SJSA1 (cell line): Measurements from ENCODE around the gene PHACTR1. TPM values are rescaled to one million over a fixed set of nuclear protein-coding genes. Genes with fewer than 3 reads are reported as not detected.
A peak's percentile ranks its signal among the peaks of the same experiment; 100 is the strongest.
"Not testable (repeated sequence)": the region's sequence is repeated elsewhere in the genome, so short reads cannot be mapped to it uniquely, and the experiment has no call there.

ENCODE experiments used
- DNase-seq, 2 experiments: peaks; one replicate each; pipeline ENCODE4 v3.0.0-alpha.2; 2015 to 2020; ENCODE audit warnings: low spot score in 2 of 2, low read depth in 1 of 2
- H3K27ac ChIP-seq: fragments of 250-450 bp; sonication (Bioruptor Pico); 2 replicates; pipeline ENCODE4 v1.5.1; 2020; ENCODE audit warnings: mild to moderate bottlenecking, moderate library complexity
- H3K27me3 ChIP-seq: fragments of 250-450 bp; sonication (Bioruptor Pico); replicated peaks from 2 replicates; pipeline ENCODE4 v1.5.1; 2020; ENCODE audit warnings: mild to moderate bottlenecking, moderate library complexity
- H3K36me3 ChIP-seq: fragments of 250-450 bp; sonication (Bioruptor Pico); 2 replicates; pipeline ENCODE4 v1.5.1; 2020; ENCODE audit warnings: mild to moderate bottlenecking
- H3K4me1 ChIP-seq: fragments of 250-450 bp; sonication (Bioruptor Pico); replicated peaks from 2 replicates; pipeline ENCODE4 v1.6.1; 2021; ENCODE audit warnings: mild to moderate bottlenecking
- H3K4me3 ChIP-seq: fragments of 250-450 bp; sonication (Bioruptor Pico); 2 replicates; pipeline ENCODE4 v1.5.1; 2020; ENCODE audit warnings: mild to moderate bottlenecking
- H3K9me3 ChIP-seq: fragments of 250-450 bp; sonication (Bioruptor Pico); replicated peaks from 2 replicates; pipeline ENCODE4 v1.5.1; 2020; ENCODE audit warnings: mild to moderate bottlenecking
- total RNA-seq: library from RNA; depleted of rRNA; stranded (reverse); fragments of >200 nt; shearing (Covaris generic); gene quantifications from 2 replicates; pipeline ENCODE4 v1.2.3, GENCODE V29; 2014

Gene PHACTR1
- total RNA-seq, 1 experiment from 2014 or later, result 0.37 TPM

- DNase-seq, result no peak
- peaks cover 2% of the 10 kb centered on the region for H3K4me1 ChIP-seq
- no peaks in the 10 kb centered on the region for H3K9me3 ChIP-seq
- H3K27me3 ChIP-seq, result no peaks in the 10 kb centered on the region
- no peak overlapping the region for H3K4me3 ChIP-seq
- H3K27ac ChIP-seq, result no peak overlapping the region
- H3K36me3 ChIP-seq, result peaks cover 50% of the 10 kb centered on the region
Observed at GRCh38 chr6:13308332-13308731, 591.8 kb downstream of the PHACTR1 start.

GRCh38 chr6:13311155-13311554 is 594.6 kb downstream of the PHACTR1 start:
- Histone ChIP-seq H3K9me3 (no peaks in the 10 kb centered on the region), H3K36me3 (peaks cover 60% of the 10 kb centered on the region), H3K27me3 (no peaks in the 10 kb centered on the region), H3K27ac (no peak overlapping the region), H3K4me3 (no peak overlapping the region), H3K4me1 (no peaks in the 10 kb centered on the region)
- no peak for DNase-seq

GRCh38 chr6:13314806-13315205 is 598.2 kb downstream of the PHACTR1 start:
- H3K27me3 ChIP-seq, result no peaks in the 10 kb centered on the region
- no peak overlapping the region for H3K27ac ChIP-seq
- H3K36me3 ChIP-seq, result peaks cover 69% of the 10 kb centered on the region
- H3K4me1 ChIP-seq, result no peaks in the 10 kb centered on the region
- H3K9me3 ChIP-seq, result no peaks in the 10 kb centered on the region
- no peak overlapping the region for H3K4me3 ChIP-seq
- no peak for DNase-seq

- no peaks in the 10 kb centered on the region for H3K9me3 ChIP-seq
- H3K4me1 ChIP-seq, result no peaks in the 10 kb centered on the region
- no peak overlapping the region for H3K27ac ChIP-seq
- H3K4me3 ChIP-seq, result no peak overlapping the region
- H3K36me3 ChIP-seq, result peaks cover 76% of the 10 kb centered on the region
- DNase-seq, result no peak
- H3K27me3 ChIP-seq, result no peaks in the 10 kb centered on the region
Observed at GRCh38 chr6:13315896-13316295, 599.3 kb downstream of the PHACTR1 start.

GRCh38 chr6:13318821-13319220 is 602.3 kb downstream of the PHACTR1 start:
- no peaks in the 10 kb centered on the region for H3K4me1 ChIP-seq
- no peak for DNase-seq
- H3K36me3 ChIP-seq, result peaks cover 78% of the 10 kb centered on the region
- no peak overlapping the region for H3K27ac ChIP-seq
- H3K27me3 ChIP-seq, result no peaks in the 10 kb centered on the region
- H3K4me3 ChIP-seq, result no peak overlapping the region
- H3K9me3 ChIP-seq, result no peaks in the 10 kb centered on the region

GRCh38 chr6:13319891-13320564 is 603.5 kb downstream of the PHACTR1 start:
- H3K36me3 ChIP-seq, result peaks cover 77% of the 10 kb centered on the region
- no peaks in the 10 kb centered on the region for H3K4me1 ChIP-seq
- H3K4me3 ChIP-seq, result no peak overlapping the region
- DNase-seq, result no peak
- H3K27ac ChIP-seq, result no peak overlapping the region
- H3K9me3 ChIP-seq, result no peaks in the 10 kb centered on the region
- no peaks in the 10 kb centered on the region for H3K27me3 ChIP-seq

- H3K27ac ChIP-seq, H3K27me3 ChIP-seq, H3K9me3 ChIP-seq, DNase-seq, H3K4me3 ChIP-seq: not testable (repeated sequence)
- Histone ChIP-seq H3K4me1 (peaks cover 11% of the 10 kb centered on the region; the same call in 1 of the 2 replicates), H3K36me3 (peaks cover 36% of the 10 kb centered on the region)
Observed at GRCh38 chr6:13326031-13326586, 609.5 kb downstream of the PHACTR1 start.

- H3K4me1 ChIP-seq, result peaks cover 11% of the 10 kb centered on the region; the same call in 1 of the 2 replicates
- peak overlapping the region; percentile 75 for H3K4me3 ChIP-seq
- H3K9me3 ChIP-seq, result no peaks in the 10 kb centered on the region
- no peak for DNase-seq
- peaks cover 29% of the 10 kb centered on the region for H3K36me3 ChIP-seq
- no peaks in the 10 kb centered on the region for H3K27me3 ChIP-seq
- H3K27ac ChIP-seq, result peak overlapping the region; percentile 76
Observed at GRCh38 chr6:13327691-13328075, 611.1 kb downstream of the PHACTR1 start.

GRCh38 chr6:13328076-13328874 is 611.7 kb downstream of the PHACTR1 start, which contains the start of gene TBC1D7:
TBC1D7 (minus strand) TSS chr6:13328537; CDS start chr6:13326898, 1,639 bp downstream.
- no peaks in the 10 kb centered on the region for H3K9me3 ChIP-seq

GRCh38 chr6:13328875-13329183 is 612.3 kb downstream of the PHACTR1 start:
- DNase-seq, result no peak

More at GRCh38 chr6:13328076-13328874, 611.7 kb downstream of the PHACTR1 start, which contains the start of gene TBC1D7:
- peak; percentile 91 to 93 for DNase-seq
- H3K4me1 ChIP-seq, result peaks cover 11% of the 10 kb centered on the region; the same call in 1 of the 2 replicates
- H3K36me3 ChIP-seq, result peaks cover 28% of the 10 kb centered on the region
- H3K27me3 ChIP-seq, result no peaks in the 10 kb centered on the region
- H3K4me3 ChIP-seq, result peak within 1 kb of the TSS; percentile 75
- H3K27ac ChIP-seq, result peak within 1 kb of the TSS; percentile 76

GRCh38 chr6:13331516-13332348 is 615.2 kb downstream of the PHACTR1 start:
- Histone ChIP-seq H3K36me3 (peaks cover 3% of the 10 kb centered on the region; the same call in 1 of the 2 replicates), H3K4me1 (peaks cover 18% of the 10 kb centered on the region), H3K4me3 (no peak overlapping the region), H3K9me3 (no peaks in the 10 kb centered on the region), H3K27ac (no peak overlapping the region), H3K27me3 (no peaks in the 10 kb centered on the region)
- DNase-seq, result peak in 1 of 2 experiments; percentile 26

More at GRCh38 chr6:13328875-13329183, 612.3 kb downstream of the PHACTR1 start:
- Histone ChIP-seq H3K27me3 (no peaks in the 10 kb centered on the region), H3K4me1 (peaks cover 11% of the 10 kb centered on the region; the same call in 1 of the 2 replicates), H3K36me3 (peaks cover 23% of the 10 kb centered on the region), H3K27ac (peak overlapping the region; percentile 76), H3K9me3 (no peaks in the 10 kb centered on the region), H3K4me3 (peak overlapping the region; percentile 75)

- H3K27me3 ChIP-seq, result no peaks in the 10 kb centered on the region
- H3K4me1 ChIP-seq, result peaks cover 16% of the 10 kb centered on the region
- peaks cover 3% of the 10 kb centered on the region; the same call in 1 of the 2 replicates for H3K36me3 ChIP-seq
- no peak overlapping the region for H3K27ac ChIP-seq
- H3K4me3 ChIP-seq, result no peak overlapping the region
- no peaks in the 10 kb centered on the region for H3K9me3 ChIP-seq
- DNase-seq, result no peak
Observed at GRCh38 chr6:13332349-13332706, 615.8 kb downstream of the PHACTR1 start.

GRCh38 chr6:13334953-13335352 is 618.4 kb downstream of the PHACTR1 start:
- H3K27me3 ChIP-seq, result no peaks in the 10 kb centered on the region
- peaks cover 9% of the 10 kb centered on the region for H3K4me1 ChIP-seq
- no peaks in the 10 kb centered on the region for H3K36me3 ChIP-seq
- H3K4me3 ChIP-seq, result no peak overlapping the region
- H3K9me3 ChIP-seq, result no peaks in the 10 kb centered on the region
- H3K27ac ChIP-seq, result no peak overlapping the region
- DNase-seq, result peak in 1 of 2 experiments; percentile 19
